Epidermal melanocyte (primary cell): ENCODE results near the gene CEP152.
"Not testable (repeated sequence)": the region's sequence is repeated elsewhere in the genome, so short reads cannot be mapped to it uniquely, and the experiment has no call there.

Experiments used
- DNase-seq: peaks from one replicate; pipeline ENCODE4 v3.0.0; 2011; ENCODE audit warnings: low spot score; ENCODE audit not compliant: insufficient read length

Gene CEP152

GRCh38 chr15:48810414-48811324 is at the start of gene CEP152:
Gene CEP152, minus strand, starts transcription at chr15:48811069. Its CDS starts 5,420 bp downstream, at chr15:48805649.
- peak; percentile 87 for DNase-seq

GRCh38 chr15:48859426-48859825 is 48.6 kb upstream of the CEP152 start:
- DNase-seq: no peak

GRCh38 chr15:48858401-48858800 is 47.5 kb upstream of the CEP152 start:
- DNase-seq: no peak

GRCh38 chr15:48856942-48857341 is 46.1 kb upstream of the CEP152 start:
- no peak for DNase-seq

- DNase-seq: no peak
Measured at GRCh38 chr15:48855501-48856440, 44.9 kb upstream of the CEP152 start.

- not testable (repeated sequence) for DNase-seq
Measured at GRCh38 chr15:48854434-48854833, 43.6 kb upstream of the CEP152 start.

- no peak for DNase-seq
Measured at GRCh38 chr15:48851956-48852355, 41.1 kb upstream of the CEP152 start.

- no peak for DNase-seq
Measured at GRCh38 chr15:48850648-48851047, 39.8 kb upstream of the CEP152 start.

- DNase-seq: no peak
Measured at GRCh38 chr15:48845123-48845522, 34.3 kb upstream of the CEP152 start.

GRCh38 chr15:48842501-48842900 is 31.6 kb upstream of the CEP152 start:
- no peak for DNase-seq

- DNase-seq: no peak
Measured at GRCh38 chr15:48834756-48835155, 23.9 kb upstream of the CEP152 start.

- DNase-seq: no peak
Measured at GRCh38 chr15:48833526-48834239, 22.8 kb upstream of the CEP152 start.

GRCh38 chr15:48832648-48833047 is 21.8 kb upstream of the CEP152 start:
- DNase-seq: no peak

GRCh38 chr15:48828906-48829305 is 18.0 kb upstream of the CEP152 start:
- DNase-seq: no peak

- no peak for DNase-seq
Measured at GRCh38 chr15:48828471-48828870, 17.6 kb upstream of the CEP152 start.

GRCh38 chr15:48825075-48825474 is 14.2 kb upstream of the CEP152 start:
- no peak for DNase-seq

- no peak for DNase-seq
Measured at GRCh38 chr15:48823706-48824105, 12.8 kb upstream of the CEP152 start.

- DNase-seq: no peak
Measured at GRCh38 chr15:48823237-48823636, 12.4 kb upstream of the CEP152 start.

- no peak for DNase-seq
Measured at GRCh38 chr15:48814286-48814685, 3.4 kb upstream of the CEP152 start.

GRCh38 chr15:48811325-48811958 is 573 bp upstream of the CEP152 start:
- DNase-seq: no peak

GRCh38 chr15:48806151-48806550 is 4.7 kb downstream of the CEP152 start:
- DNase-seq: no peak
